Gastrocnemius medialis (tissue), 4 donors: ENCODE data around the gene INO80B. TPM values are rescaled to one million over a fixed set of nuclear protein-coding genes. Genes with fewer than 3 reads are reported as not detected.

Experiments used
- ATAC-seq, 2 donors: fragments of 150-250 bp; one replicate each; pipeline ENCODE4 v1.9.1; 2016
- DNase-seq, 2 donors: peaks; one replicate each; pipeline ENCODE4 v3.0.0-alpha.2; 2019
- H3K27ac ChIP-seq, 4 donors: fragments of 200-600 bp; sonication (generic); 1 replicate in 1 of 4; 2 replicates in 3 of 4; pipeline ENCODE4 v1.5.1; 2016 to 2018; ENCODE audit warnings: mild to moderate bottlenecking in 2 of 4, moderate library complexity in 1 of 4
- H3K27me3 ChIP-seq, 3 donors: fragments of 200-600 bp; sonication (generic) in 2 of 3; 1 replicate in 1 of 3; 2 replicates in 2 of 3; pipeline versions ENCODE4 v1.5.1 to v1.6.0; 2016 to 2019; ENCODE audit warnings: mild to moderate bottlenecking in 1 of 3, moderate library complexity in 1 of 3
- H3K36me3 ChIP-seq, 2 donors: fragments of 200-600 bp; sonication (generic) in 1 of 2; one replicate each; pipeline ENCODE4 v1.5.1; 2017 to 2018
- H3K4me1 ChIP-seq, 2 donors: fragments of 200-600 bp; sonication (generic) in 1 of 2; one replicate each; pipeline ENCODE4 v1.5.1; 2016 to 2017; ENCODE audit warnings: mild to moderate bottlenecking in 2 of 2
- H3K4me3 ChIP-seq, 4 donors: fragments of 200-600 bp; sonication (generic) in 3 of 4; 1 replicate in 1 of 4; 2 replicates in 3 of 4; pipeline ENCODE4 v1.5.1; 2016 to 2019; ENCODE audit warnings: mild to moderate bottlenecking in 2 of 4
- H3K9me3 ChIP-seq, 3 donors: fragments of 200-600 bp; sonication (generic) in 2 of 3; 1 replicate in 1 of 3; 2 replicates in 2 of 3; pipeline ENCODE4 v1.5.1; 2016 to 2019
- CTCF ChIP-seq, 5 experiments: fragments of 450-650 bp in 3 of 5; fragments of 200-600 bp in 2 of 5; sonication (generic) in 2 of 5; IDR thresholded peaks in 4 of 5; conservative IDR thresholded peaks in 1 of 5; 1 replicate in 4 of 5; 2 replicates in 1 of 5; pipeline ENCODE4 v1.5.1; 2016 to 2019; ENCODE audit warnings: antibody characterized with exemption in 5 of 5, mild to moderate bottlenecking in 3 of 5, moderate library complexity in 3 of 5
- POLR2A ChIP-seq, 2 donors: fragments of 450-650 bp; IDR thresholded peaks; one replicate each; pipeline ENCODE4 v1.6.1; 2017; ENCODE audit warnings: antibody characterized with exemption in 2 of 2, mild to moderate bottlenecking in 2 of 2, moderate library complexity in 2 of 2
- in situ Hi-C, 4 donors: fragments of 200-750 bp; cut with MboI; loops; one replicate each; pipeline versions ENCODE4 v1.15.0 to v1.8.0; 2017; ENCODE audit warnings: low sequenced_read_pairs in 4 of 4
- intact Hi-C: fragments of 100-400 bp; cut with DNase I; formaldehyde crosslinking; loops from one replicate; pipeline ENCODE4 v1.15.1; 2023; ENCODE audit warnings: low total_unique reads
- total RNA-seq, 4 donors: library from RNA; depleted of rRNA; stranded (reverse); fragments of >200 nt; gene quantifications; one replicate each; pipeline versions ENCODE4 v1.1.0 to v1.2.3, GENCODE V29; 2016

The INO80B gene
- total RNA-seq, 4 donors from 2014 or later, result 14.5 to 51.9 (median 41.1) TPM

- Histone ChIP-seq H3K27ac (no peak overlapping the region), H3K9me3 (no peaks in the 10 kb centered on the region), H3K4me3 (no peak overlapping the region), H3K36me3 (no peaks in the 10 kb centered on the region), H3K4me1 (peaks cover 20 to 30% of the 10 kb centered on the region in 2 donors), H3K27me3 (peaks cover 6 to 31% (median 7%) of the 10 kb centered on the region in 3 donors)
- no peak for ATAC-seq
- intact Hi-C loops, result no loop called here
- no peak for DNase-seq
- TF ChIP-seq CTCF (IDR thresholded peaks at IDR 0.05 in 4 of 5, conservative IDR thresholded peaks at IDR 0.05 in 1 of 5), result no peak
- no peak for TF ChIP-seq POLR2A (IDR thresholded peaks at IDR 0.05)
- in situ Hi-C loops, result no loop called here
Measured at GRCh38 chr2:74438248-74438647, 16.6 kb upstream of the INO80B start.

GRCh38 chr2:74439373-74439772, 15.5 kb upstream of the INO80B start:
- Histone ChIP-seq H3K27ac (peak overlapping the region; percentile 68 to 85 (median 73)), H3K27me3 (peaks cover 6 to 32% (median 7%) of the 10 kb centered on the region in 3 donors), H3K4me3 (peak overlapping the region; percentile 55 to 65 (median 58)), H3K4me1 (peaks cover 20 to 30% of the 10 kb centered on the region in 2 donors), H3K36me3 (no peaks in the 10 kb centered on the region), H3K9me3 (no peaks in the 10 kb centered on the region)
- intact Hi-C loops (no loop called here), in situ Hi-C loops (no loop called here)
- TF ChIP-seq CTCF (IDR thresholded peaks at IDR 0.05 in 4 of 5, conservative IDR thresholded peaks at IDR 0.05 in 1 of 5) (no peak), POLR2A (IDR thresholded peaks at IDR 0.05) (no peak)
- DNase-seq (no peak), ATAC-seq (no peak)

DNA sequence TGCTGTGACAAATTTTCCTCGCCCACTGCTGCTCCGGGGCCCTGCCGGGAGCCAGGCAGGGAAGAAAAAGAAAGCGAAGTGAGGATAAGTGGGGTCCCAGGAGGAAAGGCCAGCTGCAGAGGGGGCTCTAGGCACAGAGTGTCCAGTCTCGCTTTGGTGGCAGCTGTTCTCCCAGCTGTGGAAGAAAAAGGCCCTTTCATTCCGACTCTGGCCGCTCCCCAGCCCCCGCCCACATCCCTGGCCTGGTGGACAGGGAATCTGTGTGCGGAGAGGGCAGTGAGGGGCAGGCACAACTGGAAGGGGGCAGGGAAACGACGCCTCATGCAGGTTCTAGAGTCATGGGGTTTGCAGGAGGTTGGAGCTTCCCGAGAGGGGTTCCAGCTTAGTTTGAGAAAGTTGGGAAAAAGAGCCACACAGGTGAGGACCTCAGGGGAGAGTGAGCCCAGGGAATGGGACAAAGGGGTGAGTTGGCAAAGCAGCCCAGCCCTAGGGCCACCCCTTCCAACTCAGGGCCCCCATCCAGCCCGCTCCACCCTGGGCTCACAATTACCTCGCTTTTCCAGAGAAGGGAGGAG, 15.0 kb upstream of the INO80B start:
- no peaks in the 10 kb centered on the region for H3K9me3 ChIP-seq
- peaks cover 20 to 30% of the 10 kb centered on the region in 2 donors for H3K4me1 ChIP-seq
- H3K4me3 ChIP-seq, result peak overlapping the region; percentile 55 to 65 (median 58)
- no peaks in the 10 kb centered on the region for H3K36me3 ChIP-seq
- DNase-seq (peak in 1 of 2 donors; percentile 49), ATAC-seq (peak; percentile 67 to 70)
- H3K27ac ChIP-seq, result peak overlapping the region; percentile 68 to 85 (median 73)
- TF ChIP-seq CTCF (IDR thresholded peaks at IDR 0.05 in 4 of 5, conservative IDR thresholded peaks at IDR 0.05 in 1 of 5), result no peak
- no peak for TF ChIP-seq POLR2A (IDR thresholded peaks at IDR 0.05)
- in situ Hi-C loops, result no loop called here
- intact Hi-C loops, result no loop called here
- H3K27me3 ChIP-seq, result peaks cover 6 to 32% (median 7%) of the 10 kb centered on the region in 3 donors

DNA sequence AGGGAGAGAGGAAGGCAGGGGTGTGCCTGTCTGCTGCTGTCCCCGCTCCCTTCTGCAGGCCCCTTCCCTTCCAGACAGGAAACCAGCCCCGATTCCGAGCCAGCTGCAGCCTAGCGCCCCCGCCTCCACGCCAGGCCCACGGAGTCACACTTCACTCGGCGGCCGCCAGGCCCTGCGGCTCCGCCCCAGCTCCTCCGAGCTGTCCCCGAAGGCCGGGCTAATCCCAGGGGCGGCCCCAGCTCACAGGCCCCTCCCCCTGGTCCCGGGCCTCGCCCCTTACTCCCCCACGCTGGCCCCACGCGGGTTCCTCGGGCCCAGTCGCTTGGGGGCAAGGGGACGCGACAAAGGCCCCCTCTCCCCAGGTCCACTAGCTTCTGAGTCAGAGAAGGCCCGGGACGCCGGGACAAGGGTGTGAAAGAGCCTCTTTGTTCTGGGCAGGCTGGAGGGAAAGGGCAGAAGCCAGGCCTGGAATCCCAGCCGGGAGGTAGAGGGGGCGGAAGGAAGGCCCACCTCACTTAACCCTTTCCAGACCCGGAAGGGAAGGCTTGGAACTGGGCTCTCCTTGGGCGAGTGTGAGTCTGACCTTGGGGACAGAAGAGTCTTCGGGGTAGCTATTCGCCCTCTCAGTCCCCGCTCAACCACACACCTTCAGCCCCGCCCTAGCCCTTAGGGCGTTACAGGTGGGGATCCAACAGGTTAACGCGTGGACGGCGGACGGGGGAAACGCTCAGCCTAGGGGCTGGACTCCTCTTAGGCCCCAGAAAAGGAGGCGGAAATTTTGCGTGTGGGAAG, 14.3 kb upstream of the INO80B start:
- no peaks in the 10 kb centered on the region for H3K36me3 ChIP-seq
- DNase-seq (peak; percentile 64 to 69), ATAC-seq (peak; percentile 77)
- in situ Hi-C loops (no loop called here), intact Hi-C loops (no loop called here)
- H3K4me1 ChIP-seq, result peaks cover 20 to 30% of the 10 kb centered on the region in 2 donors
- TF ChIP-seq CTCF (IDR thresholded peaks at IDR 0.05 in 4 of 5, conservative IDR thresholded peaks at IDR 0.05 in 1 of 5), result peak in 3 of 5 experiments; percentile 22 to 51 (median 43)
- TF ChIP-seq POLR2A (IDR thresholded peaks at IDR 0.05), result peak; percentile 27 to 39
- peak overlapping the region; percentile 55 to 65 (median 58) for H3K4me3 ChIP-seq
- peaks cover 6 to 32% (median 7%) of the 10 kb centered on the region in 3 donors for H3K27me3 ChIP-seq
- H3K9me3 ChIP-seq, result no peaks in the 10 kb centered on the region
- H3K27ac ChIP-seq, result peak overlapping the region; percentile 68 to 85 (median 73)
